HG03469 (cell line): ENCODE data around the gene TPM2.

Experiments
- ATAC-seq: cut with Tn5 transposase; IDR thresholded peaks from one replicate; pipeline ENCODE4 v1.9.1; 2021; ENCODE audit warnings: mild to moderate bottlenecking, moderate library complexity, moderate number of reproducible peaks; ENCODE audit not compliant: unreplicated experiment

The TPM2 gene

DNA sequence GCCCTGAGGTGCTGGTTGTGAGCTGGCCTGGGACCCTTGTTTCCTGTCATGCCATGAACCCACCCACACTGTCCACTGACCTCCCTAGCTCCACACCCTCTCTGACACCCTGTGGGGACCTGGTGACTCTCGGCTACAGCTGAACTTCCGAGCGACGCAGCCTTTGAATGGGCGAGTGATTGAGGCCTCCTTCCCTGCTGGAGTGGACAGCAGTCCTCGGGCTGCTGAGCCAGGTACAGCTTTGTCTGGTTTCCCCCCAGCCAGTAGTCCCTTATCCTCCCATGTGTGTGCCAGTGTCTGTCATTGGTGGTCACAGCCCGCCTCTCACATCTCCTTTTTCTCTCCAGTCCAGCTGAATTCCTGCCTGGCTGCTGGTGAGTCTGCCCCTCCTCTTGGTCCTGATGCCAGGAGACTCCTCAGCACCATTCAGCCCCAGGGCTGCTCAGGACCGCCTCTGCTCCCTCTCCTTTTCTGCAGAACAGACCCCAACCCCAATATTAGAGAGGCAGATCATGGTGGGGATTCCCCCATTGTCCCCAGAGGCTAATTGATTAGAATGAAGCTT, 9.9 kb downstream of the TPM2 start:
- ATAC-seq, result no peak

DNA sequence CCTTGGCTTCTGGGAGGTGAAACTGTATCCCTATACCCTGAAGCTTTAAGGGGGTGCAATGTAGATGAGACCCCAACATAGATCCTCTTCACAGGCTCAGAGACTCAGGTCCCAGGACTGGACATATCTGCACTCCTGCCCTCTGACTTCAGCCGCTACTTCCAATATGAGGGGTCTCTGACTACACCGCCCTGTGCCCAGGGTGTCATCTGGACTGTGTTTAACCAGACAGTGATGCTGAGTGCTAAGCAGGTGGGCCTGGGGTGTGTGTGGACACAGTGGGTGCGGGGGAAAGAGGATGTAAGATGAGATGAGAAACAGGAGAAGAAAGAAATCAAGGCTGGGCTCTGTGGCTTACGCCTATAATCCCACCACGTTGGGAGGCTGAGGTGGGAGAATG, 10.6 kb downstream of the TPM2 start:
- no peak for ATAC-seq

DNA sequence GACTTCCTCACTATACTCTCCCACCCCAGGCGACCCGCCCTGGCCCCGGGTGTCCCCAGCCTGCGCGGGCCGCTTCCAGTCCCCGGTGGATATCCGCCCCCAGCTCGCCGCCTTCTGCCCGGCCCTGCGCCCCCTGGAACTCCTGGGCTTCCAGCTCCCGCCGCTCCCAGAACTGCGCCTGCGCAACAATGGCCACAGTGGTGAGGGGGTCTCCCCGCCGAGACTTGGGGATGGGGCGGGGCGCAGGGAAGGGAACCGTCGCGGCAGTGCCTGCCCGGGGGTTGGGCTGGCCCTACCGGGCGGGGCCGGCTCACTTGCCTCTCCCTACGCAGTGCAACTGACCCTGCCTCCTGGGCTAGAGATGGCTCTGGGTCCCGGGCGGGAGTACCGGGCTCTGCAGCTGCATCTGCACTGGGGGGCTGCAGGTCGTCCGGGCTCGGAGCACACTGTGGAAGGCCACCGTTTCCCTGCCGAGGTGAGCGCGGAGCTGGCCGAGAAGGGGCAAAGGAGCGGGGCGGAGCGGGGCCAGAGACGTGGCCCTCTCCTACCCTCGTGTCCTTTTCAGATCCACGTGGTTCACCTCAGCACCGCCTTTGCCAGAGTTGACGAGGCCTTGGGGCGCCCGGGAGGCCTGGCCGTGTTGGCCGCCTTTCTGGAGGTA, 13.9 kb downstream of the TPM2 start:
- no peak for ATAC-seq

DNA sequence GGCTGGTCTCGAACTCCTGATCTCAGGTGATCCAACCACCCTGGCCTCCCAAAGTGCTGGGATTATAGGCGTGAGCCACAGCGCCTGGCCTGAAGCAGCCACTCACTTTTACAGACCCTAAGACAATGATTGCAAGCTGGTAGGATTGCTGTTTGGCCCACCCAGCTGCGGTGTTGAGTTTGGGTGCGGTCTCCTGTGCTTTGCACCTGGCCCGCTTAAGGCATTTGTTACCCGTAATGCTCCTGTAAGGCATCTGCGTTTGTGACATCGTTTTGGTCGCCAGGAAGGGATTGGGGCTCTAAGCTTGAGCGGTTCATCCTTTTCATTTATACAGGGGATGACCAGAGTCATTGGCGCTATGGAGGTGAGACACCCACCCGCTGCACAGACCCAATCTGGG, 14.5 kb downstream of the TPM2 start:
- no peak for ATAC-seq

DNA sequence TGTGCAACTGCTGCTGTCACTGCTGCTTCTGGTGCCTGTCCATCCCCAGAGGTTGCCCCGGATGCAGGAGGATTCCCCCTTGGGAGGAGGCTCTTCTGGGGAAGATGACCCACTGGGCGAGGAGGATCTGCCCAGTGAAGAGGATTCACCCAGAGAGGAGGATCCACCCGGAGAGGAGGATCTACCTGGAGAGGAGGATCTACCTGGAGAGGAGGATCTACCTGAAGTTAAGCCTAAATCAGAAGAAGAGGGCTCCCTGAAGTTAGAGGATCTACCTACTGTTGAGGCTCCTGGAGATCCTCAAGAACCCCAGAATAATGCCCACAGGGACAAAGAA, 15.7 kb downstream of the TPM2 start:
- no peak for ATAC-seq

DNA sequence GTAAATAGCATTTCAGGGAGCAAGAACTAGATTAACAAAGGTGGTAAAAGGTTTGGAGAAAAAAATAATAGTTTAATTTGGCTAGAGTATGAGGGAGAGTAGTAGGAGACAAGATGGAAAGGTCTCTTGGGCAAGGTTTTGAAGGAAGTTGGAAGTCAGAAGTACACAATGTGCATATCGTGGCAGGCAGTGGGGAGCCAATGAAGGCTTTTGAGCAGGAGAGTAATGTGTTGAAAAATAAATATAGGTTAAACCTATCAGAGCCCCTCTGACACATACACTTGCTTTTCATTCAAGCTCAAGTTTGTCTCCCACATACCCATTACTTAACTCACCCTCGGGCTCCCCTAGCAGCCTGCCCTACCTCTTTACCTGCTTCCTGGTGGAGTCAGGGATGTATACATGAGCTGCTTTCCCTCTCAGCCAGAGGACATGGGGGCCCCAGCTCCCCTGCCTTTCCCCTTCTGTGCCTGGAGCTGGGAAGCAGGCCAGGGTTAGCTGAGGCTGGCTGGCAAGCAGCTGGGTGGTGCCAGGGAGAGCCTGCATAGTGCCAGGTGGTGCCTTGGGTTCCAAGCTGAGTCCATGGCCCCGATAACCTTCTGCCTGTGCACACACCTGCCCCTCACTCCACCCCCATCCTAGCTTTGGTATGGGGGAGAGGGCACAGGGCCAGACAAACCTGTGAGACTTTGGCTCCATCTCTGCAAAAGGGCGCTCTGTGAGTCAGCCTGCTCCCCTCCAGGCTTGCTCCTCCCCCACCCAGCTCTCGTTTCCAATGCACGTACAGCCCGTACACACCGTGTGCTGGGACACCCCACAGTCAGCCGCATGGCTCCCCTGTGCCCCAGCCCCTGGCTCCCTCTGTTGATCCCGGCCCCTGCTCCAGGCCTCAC, 16.3 kb downstream of the TPM2 start, which contains the start of gene CA9:
CA9 (plus strand) TSS at position 797 of the 893 bp plus-strand sequence; CDS start at position 829, 32 bp downstream.
- ATAC-seq, result no peak

DNA sequence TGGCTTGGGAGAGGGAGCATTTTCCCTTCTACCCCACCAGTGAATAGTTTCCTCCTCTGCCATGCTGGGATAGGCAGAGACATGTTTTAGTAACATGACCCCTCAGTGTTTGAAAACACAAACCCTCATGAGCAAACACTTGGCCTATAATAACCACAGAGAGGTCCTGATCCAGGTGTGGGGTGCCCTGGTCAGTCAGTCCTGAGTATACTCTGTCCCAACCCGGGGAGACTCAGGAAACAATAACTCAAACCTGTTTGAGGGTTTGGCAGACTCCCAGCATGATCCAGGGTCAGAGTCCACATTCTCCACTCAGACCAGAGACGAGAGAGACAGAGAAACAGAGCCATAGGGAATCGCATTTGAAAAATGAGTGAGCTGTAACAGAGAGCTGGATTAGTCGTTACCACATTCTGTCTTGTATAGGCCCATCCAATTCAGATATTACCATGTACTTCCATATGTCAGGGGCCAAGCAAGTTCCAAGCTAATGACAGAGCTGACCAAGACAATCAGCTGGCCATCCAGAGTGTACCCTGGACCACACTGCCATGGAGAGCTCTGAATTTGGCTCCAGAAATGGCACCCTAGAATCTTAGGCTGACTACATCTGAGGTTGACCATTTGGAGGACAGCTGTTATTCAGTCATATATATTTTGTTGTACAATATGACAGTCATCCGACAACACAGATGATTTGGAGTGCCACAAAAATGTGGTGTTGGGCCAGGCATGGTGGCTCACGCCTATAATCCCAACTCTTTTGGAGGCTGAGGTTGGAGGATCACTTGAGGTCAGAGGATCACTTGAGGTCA, 20.2 kb downstream of the TPM2 start:
- ATAC-seq, result no peak

DNA sequence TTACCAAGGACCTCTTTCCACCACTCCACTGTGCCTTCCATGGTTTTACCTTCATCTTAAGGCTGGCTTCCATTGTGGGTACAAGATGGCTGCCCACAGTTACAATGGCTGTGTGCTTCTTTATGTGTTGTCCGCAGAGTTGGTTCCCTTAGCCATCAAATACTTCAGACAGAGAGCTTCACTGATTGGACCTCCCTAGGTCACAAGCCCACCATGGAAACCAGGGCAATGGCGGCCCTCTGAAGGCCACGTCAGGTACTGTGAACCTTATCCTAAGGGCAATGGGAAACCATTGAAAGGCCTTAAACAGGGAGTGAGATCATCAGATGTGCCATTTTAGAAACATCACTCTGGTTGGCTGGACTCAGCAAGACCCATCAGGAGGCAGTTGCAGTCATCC, 21.8 kb downstream of the TPM2 start:
- no peak for ATAC-seq

DNA sequence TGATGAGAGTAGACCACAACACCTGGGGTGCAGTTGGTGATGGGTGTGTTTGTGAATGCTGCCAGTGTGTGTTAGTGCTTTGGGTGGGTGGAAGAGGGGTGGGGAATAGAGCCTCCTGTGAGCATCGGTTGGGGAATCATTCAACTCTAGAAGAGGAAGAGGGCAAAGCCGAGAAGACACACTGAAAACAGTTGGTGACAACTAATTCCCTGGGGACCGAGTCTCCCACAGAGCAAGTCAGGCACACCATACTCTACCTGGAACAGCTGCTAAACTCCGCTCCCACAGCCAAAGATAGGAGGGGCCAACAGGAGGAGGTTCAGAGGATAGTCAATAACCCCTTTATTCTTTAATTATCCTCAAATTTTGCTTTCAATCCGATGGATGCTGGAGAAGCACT, 23.2 kb downstream of the TPM2 start:
- ATAC-seq, result no peak

DNA sequence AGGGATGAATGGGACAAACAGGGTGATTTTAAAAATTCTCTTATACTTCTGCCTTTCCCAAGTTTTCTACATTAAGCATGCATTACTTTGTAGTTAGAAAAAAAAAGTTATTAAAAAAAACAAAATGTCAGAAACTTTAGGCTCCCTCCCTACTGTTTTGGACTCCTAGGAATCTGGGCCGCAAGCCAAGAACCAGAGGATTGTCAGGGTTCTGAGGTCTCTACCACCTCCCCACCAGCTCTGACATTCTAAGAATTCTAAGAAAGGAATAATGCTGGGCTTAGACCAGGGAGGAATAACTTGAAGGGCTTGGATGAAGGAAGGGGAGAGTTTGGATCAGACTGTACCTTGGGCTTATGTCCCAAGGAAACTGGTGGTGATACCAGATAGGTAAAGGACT, 23.7 kb downstream of the TPM2 start:
- ATAC-seq, result no peak

DNA sequence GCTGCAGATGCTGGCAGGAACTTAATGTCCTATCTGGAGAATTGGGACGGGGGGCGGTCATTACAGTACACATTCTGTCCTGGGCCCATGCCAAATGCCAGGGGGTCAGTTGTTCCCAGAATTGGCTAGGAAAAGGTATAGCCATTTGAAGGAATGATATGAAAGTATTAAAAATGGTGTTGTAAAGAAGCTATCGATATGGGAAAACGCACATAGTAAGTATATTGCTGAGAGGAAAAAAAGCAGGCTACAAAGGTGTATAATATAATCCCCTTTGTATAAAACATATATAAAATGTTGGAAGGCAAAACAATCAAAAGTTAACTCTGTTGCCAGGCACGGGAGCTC, 24.3 kb downstream of the TPM2 start:
- no peak for ATAC-seq

DNA sequence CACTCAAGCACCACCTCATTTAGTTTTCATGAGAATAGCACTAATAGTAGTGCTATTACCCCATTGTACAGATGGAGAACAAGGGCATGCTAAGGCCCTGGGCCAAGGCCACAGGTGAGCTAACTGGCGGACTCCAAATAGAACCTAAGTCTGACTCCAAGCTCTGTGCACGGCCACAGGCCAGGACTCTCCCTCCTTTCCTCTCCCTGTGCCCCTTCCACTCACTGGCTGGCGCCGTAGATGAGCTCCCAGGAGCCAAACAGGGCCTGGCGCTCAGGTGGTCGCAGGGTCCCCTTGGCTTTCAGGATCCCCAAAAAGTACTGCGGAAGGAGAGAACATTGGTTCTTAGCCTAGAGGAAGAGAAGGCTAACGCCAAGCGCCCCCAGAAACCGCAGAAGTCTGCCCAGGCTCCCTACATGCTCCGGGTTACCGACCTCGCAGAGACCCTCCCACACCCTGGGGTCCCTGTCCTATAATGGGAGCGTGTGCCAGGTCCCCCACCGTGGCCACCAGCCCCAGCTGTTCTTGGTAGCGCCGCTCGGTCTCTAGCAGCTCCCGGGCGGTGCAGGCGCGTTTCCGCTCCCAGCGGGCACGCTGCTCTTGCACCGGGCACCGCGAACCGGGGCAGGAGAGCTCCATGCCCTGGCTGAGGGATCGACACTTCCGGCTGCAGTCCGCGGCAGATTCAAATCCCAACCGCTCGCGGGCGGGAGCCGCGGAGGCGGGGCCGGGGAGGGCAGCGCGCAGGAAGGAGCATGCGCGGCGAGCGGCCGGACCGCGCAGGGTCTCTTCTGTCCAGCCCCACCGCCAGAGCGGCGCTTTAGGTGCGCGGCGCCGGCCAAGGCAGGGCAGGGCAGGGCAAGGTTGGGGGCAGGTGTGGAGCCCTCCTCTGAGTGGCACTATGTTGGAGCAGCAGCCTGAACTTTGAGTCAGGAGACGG, 24.9 kb downstream of the TPM2 start, which contains the start of gene ARHGEF39:
ARHGEF39 (minus strand) TSS at position 665 of the 940 bp plus-strand sequence; CDS start at position 639, 26 bp downstream.
- ATAC-seq, result peak; percentile 34

DNA sequence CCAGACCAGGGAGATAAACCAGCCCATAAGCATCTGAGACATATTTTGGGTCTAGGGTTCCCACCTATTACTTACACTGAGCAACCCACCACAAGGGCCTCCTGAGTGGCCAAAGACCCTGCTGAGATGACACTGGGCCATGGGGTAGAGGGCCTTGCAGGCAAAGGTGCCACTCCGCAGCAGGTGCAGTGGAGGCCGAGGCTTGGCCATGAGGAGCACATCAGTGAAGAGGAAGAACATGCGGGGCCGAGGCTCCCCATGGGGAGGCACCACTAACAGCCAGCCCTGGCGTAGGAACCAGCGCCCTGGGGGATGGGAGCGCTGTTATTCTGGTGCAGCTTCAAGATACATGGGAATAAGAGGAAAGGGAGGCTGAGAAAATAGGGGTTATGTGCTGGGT, 27.3 kb downstream of the TPM2 start:
- no peak for ATAC-seq

DNA sequence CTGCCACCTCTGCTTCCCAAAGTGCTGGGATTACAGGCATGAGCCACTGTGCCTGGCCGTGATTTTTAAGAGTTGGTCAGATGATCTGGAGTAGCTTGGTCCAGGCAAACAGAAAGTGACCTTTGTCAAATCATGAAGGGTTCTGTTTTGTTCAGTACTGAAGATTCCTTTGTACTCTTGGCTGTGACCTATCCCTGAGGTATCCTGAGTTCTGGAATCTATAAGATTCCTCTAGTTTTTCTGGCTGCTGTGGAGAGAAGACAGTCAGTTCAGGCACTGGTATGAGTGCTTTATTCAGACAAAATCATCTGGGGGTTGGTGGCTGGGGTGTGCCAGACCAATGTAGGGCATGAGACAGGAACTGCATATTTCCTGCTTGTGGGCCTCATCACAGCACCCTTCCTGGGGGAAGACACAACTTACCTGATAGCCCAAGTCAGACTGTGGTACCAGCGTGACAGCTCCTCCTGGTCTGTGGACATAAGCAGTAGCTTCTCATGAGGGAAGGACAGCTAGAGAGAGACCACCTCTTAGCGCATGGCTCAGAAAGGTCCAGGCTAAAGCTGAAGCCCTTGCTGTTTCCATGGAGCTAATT, 27.9 kb downstream of the TPM2 start:
- no peak for ATAC-seq

DNA sequence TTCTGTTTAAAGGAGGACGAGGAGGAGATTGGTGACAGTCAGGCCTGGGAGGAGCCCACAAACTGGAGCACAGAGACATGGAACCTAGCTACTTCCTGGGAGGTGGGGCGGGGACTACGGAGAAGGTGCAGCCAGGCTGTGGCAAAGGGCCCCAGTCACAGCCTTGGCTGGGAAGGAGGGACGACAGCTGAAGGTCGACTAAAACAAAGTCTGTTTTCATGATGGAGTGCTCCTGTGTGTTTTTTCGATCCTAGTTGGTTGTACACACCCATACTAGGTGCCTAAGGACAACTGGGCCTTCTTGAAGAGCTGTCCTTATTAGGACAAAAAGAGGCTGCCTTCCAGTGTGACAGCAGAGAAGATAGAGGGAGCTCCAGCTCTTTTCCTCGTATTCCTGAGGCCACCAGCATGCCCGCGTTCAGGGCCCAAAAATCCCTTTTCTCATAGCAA, 28.7 kb downstream of the TPM2 start:
- ATAC-seq, result no peak

DNA sequence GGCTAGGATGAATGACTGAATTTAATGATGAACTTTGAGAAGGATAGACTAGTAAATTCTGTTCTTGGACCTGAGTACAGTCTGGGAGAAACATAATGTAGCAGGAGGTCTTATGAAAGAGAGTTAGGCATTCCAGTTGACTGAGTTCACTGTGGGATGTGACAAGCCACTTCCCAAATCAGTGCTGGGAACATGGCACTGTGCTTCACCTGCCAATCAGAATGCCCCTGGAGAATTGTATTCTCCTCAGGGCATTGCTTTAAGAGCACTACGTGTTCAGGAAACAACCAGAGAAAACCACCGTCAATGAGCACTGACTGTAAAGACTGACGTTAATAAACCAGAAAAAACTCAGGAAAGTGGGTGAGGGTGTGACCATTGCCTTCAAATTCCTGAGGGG, 30.4 kb downstream of the TPM2 start:
- no peak for ATAC-seq

DNA sequence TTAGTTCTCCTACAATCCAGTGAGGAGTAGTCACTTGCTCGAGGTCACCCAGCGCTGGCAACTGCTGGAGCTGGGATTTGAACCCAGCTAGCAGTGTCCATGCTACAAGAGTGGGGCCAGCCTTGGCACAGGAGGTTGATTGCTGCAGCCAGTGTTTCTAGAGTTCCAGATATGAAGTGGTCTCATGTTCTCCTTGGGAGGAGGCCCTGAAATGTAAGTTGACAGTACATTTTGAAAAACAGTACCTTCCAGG, 30.8 kb downstream of the TPM2 start:
- ATAC-seq, result no peak

DNA sequence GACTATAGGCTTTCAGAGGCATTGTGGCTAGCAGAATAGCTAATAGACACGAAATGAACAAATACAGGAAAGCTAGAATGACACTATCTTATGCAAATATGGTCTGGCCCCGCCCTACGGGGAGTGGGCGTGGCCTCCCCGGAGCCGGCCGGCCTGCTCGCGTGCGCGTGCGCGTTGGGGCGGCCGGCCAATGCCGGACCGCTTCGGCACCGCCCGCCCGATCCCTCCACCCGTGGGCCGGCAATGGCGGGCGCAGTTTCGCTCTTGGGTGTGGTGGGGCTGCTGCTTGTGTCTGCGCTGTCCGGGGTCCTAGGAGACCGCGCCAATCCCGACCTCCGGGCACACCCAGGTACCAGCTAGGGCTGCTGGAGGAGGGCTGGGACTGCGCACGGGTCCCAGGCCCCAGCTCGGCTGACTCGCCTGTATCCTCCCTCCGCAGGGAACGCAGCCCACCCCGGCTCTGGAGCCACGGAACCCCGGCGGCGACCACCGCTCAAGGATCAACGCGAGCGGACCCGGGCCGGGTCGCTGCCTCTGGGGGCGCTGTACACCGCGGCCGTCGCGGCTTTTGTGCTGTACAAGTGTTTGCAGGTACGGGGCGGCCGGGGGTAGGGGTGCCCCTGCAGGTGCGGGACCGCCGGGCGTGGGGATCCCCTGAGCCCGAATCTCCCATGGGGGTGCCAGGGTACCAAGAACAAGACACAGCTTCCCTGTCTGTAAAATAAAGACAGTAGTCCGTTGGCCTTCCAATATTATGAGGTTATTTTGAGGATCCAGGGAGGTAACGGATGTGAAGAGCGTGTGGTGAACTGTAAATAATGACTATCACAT, 31.4 kb downstream of the TPM2 start, which contains the start of gene CCDC107:
CCDC107 (plus strand) TSS at position 156 of the 831 bp plus-strand sequence; CDS start at position 244, 88 bp downstream.
- ATAC-seq, result peak; percentile 29
